ENCODE measurements around the gene MYH15. TPM values are rescaled to one million over a fixed set of nuclear protein-coding genes. Genes with fewer than 3 reads are reported as not detected.

MYH15 gene
- total RNA-seq, 1 donor from 2014 or later = 0.52 TPM

DNA sequence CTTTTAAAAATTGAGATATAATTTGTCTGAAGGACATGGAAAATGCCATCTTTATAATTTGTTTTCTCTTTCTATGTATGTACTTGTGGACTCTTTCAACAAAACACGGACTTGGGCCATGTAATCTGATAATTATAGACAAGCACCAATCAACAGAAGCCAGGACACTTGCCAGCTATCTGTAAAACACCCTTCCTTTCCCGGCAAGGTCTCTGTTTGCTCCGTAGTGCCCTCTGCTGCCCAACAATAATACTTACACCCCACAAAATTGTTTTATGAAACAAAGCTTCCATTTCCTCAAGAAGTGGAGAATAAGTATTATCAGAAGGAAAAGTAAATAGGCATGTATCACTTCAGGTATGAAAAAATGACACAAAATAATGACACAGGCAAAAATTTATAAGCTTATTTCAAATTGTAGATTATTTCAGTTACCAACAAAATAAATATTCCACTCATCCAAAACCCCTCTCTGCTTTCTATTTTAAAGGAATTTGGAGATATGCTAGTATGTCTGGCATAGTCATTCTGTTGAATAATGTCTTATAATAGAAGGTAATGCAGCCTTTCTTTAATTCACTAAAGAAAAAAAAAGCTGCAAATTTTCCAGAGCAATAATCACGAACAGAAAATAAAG lies 32.8 kb downstream of the MYH15 start:
- no peak overlapping the region for H3K4me3 ChIP-seq (ENCODE audit: low read length in 3 of 3)
- no peak overlapping the region for H3K9ac ChIP-seq (ENCODE audit: low read depth in 1 of 3, low read length in 3 of 3)
- no peaks in the 10 kb centered on the region for H3K4me1 ChIP-seq (ENCODE audit: control insufficient read depth in 3 of 3, insufficient read depth in 3 of 3, low read length in 3 of 3)
- no peaks in the 10 kb centered on the region for H3K27me3 ChIP-seq (ENCODE audit: control insufficient read depth in 3 of 3, insufficient read depth in 3 of 3, low read length in 3 of 3)
- H3K9me3 ChIP-seq (ENCODE audit: control insufficient read depth in 3 of 3, low read length in 3 of 3) = no peaks in the 10 kb centered on the region
- no peaks in the 10 kb centered on the region for H3K36me3 ChIP-seq (ENCODE audit: control insufficient read depth in 3 of 3, insufficient read depth in 3 of 3, low read length in 3 of 3)
- no peak overlapping the region for H3K27ac ChIP-seq (ENCODE audit: low read depth, low read length)

DNA sequence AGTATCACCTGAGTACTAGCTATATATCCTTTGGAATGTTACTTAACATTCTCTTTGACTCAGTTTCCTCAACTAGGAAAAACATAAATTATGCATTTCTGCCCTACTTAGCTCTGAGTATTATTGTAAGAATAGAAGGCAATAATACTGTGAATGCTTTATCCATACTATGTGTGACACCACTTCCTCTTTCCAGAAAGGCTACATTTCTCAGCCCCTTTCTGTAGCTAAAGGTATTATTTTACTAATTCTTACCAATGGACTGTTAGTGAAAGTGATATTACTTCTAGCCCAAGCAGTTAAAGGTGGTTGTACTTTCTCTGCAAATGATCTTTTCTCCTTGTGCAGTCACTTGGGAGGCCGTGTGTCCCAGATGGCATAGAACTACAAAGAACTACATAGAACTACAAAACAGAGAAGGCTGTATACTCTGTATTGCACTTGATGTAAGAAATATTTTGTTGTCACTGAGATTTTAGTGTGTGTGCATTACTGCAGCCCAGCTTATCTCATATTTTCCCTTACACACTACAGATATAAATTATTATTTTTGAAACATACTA lies 35.1 kb downstream of the MYH15 start:
- no peak overlapping the region for H3K27ac ChIP-seq (ENCODE audit: low read depth, low read length)
- no peaks in the 10 kb centered on the region for H3K27me3 ChIP-seq (ENCODE audit: control insufficient read depth in 3 of 3, insufficient read depth in 3 of 3, low read length in 3 of 3)
- no peaks in the 10 kb centered on the region for H3K9me3 ChIP-seq (ENCODE audit: control insufficient read depth in 3 of 3, low read length in 3 of 3)
- no peaks in the 10 kb centered on the region for H3K4me1 ChIP-seq (ENCODE audit: control insufficient read depth in 3 of 3, insufficient read depth in 3 of 3, low read length in 3 of 3)
- no peak overlapping the region for H3K4me3 ChIP-seq (ENCODE audit: low read length in 3 of 3)
- no peaks in the 10 kb centered on the region for H3K36me3 ChIP-seq (ENCODE audit: control insufficient read depth in 3 of 3, insufficient read depth in 3 of 3, low read length in 3 of 3)
- no peak overlapping the region for H3K9ac ChIP-seq (ENCODE audit: low read depth in 1 of 3, low read length in 3 of 3)

DNA sequence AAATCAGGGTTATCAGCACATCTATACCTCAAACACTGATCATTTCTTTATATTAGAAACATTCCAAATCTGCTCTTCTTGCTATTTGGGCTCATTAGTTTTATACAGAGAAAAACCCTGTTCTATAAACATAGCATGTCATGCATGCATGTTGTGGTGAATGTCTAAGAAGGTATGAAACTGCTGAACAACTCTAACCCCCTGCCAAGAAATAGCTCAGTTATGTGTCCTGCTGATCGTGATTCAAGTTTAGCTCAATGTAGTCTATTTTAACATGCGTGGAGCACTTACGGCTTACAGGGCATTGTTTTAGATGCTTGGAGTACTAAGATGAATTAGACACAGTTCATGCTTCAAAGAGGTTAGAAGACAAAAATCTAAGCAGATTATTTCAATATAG lies 35.8 kb downstream of the MYH15 start:
- no peaks in the 10 kb centered on the region for H3K4me1 ChIP-seq (ENCODE audit: control insufficient read depth in 3 of 3, insufficient read depth in 3 of 3, low read length in 3 of 3)
- no peaks in the 10 kb centered on the region for H3K36me3 ChIP-seq (ENCODE audit: control insufficient read depth in 3 of 3, insufficient read depth in 3 of 3, low read length in 3 of 3)
- H3K27me3 ChIP-seq (ENCODE audit: control insufficient read depth in 3 of 3, insufficient read depth in 3 of 3, low read length in 3 of 3) = no peaks in the 10 kb centered on the region
- no peak overlapping the region for H3K4me3 ChIP-seq (ENCODE audit: low read length in 3 of 3)
- H3K27ac ChIP-seq (ENCODE audit: low read depth, low read length) = no peak overlapping the region
- no peaks in the 10 kb centered on the region for H3K9me3 ChIP-seq (ENCODE audit: control insufficient read depth in 3 of 3, low read length in 3 of 3)
- no peak overlapping the region for H3K9ac ChIP-seq (ENCODE audit: low read depth in 1 of 3, low read length in 3 of 3)

DNA sequence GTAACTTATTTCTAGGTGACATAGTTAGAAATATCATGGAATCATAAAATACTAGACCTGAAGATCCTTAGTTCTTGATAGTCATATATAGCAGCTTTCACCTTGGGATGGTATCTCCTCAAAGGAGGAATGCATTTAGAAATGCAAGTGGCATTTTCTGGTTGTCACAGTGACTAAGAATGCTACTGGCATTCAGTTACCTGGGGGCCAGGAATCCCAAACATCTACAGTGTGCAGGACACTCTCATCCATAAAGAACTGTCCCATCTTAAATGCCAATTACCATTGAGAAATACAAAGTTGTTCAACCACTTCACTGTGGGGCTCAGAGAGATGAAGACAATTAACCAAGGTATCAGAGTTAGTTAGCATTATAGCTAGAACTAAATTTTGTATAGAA lies 36.7 kb downstream of the MYH15 start:
- H3K9ac ChIP-seq (ENCODE audit: low read depth in 1 of 3, low read length in 3 of 3) = no peak overlapping the region
- no peaks in the 10 kb centered on the region for H3K27me3 ChIP-seq (ENCODE audit: control insufficient read depth in 3 of 3, insufficient read depth in 3 of 3, low read length in 3 of 3)
- H3K4me1 ChIP-seq (ENCODE audit: control insufficient read depth in 3 of 3, insufficient read depth in 3 of 3, low read length in 3 of 3) = no peaks in the 10 kb centered on the region
- no peaks in the 10 kb centered on the region for H3K36me3 ChIP-seq (ENCODE audit: control insufficient read depth in 3 of 3, insufficient read depth in 3 of 3, low read length in 3 of 3)
- no peaks in the 10 kb centered on the region for H3K9me3 ChIP-seq (ENCODE audit: control insufficient read depth in 3 of 3, low read length in 3 of 3)
- H3K4me3 ChIP-seq (ENCODE audit: low read length in 3 of 3) = no peak overlapping the region
- no peak overlapping the region for H3K27ac ChIP-seq (ENCODE audit: low read depth, low read length)

DNA sequence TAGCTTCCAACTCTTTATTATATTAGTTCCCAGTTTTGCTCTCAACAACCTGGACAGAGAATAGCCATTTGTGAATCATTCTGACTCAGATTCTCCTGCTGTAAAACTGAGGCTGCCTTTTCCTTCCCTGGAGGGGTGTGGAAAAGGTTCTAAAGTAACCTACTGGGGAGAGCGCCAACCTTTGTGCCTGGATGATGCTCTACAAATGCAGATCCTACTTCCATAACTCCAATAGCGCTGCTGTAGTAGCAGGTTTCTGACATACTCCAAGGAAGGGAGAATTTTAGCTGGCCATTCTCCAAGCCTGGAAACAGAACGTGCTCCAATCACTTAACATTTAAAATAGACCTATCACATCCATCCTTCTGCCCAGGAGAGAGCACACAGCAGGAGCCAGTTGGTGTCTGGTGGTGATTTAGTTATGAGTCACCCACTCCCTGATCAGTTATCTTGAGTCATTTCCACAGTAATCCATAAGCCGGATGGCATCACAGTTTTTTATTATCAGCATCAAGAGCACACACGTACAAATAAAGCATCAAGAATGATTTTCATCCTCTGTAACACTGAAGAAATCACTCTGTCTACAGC lies 38.3 kb downstream of the MYH15 start:
- no peaks in the 10 kb centered on the region for H3K9me3 ChIP-seq (ENCODE audit: control insufficient read depth in 3 of 3, low read length in 3 of 3)
- H3K4me3 ChIP-seq (ENCODE audit: low read length in 3 of 3) = no peak overlapping the region
- H3K36me3 ChIP-seq (ENCODE audit: control insufficient read depth in 3 of 3, insufficient read depth in 3 of 3, low read length in 3 of 3) = no peaks in the 10 kb centered on the region
- H3K9ac ChIP-seq (ENCODE audit: low read depth in 1 of 3, low read length in 3 of 3) = no peak overlapping the region
- no peaks in the 10 kb centered on the region for H3K27me3 ChIP-seq (ENCODE audit: control insufficient read depth in 3 of 3, insufficient read depth in 3 of 3, low read length in 3 of 3)
- no peaks in the 10 kb centered on the region for H3K4me1 ChIP-seq (ENCODE audit: control insufficient read depth in 3 of 3, insufficient read depth in 3 of 3, low read length in 3 of 3)
- H3K27ac ChIP-seq (ENCODE audit: low read depth, low read length) = no peak overlapping the region

DNA sequence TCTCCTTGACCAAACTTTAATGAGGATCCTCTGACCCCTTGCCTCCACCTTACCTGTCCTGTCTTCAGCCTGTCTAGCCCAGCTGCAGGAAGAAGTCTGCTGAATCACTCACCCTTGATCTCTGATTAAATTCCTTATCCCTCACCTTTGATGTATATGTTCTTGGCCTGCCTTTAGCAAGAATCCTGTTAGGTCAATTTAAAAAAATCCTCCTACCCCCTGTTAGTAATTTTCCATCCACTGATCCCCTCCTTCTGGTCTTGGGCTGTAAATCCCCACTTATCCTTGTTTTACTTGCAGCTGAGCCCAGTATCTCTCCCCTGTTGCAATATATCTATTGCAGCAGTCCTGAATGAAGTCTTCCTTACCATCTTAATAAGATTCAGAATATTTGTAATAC lies 39.0 kb downstream of the MYH15 start:
- no peak overlapping the region for H3K27ac ChIP-seq (ENCODE audit: low read depth, low read length)
- H3K36me3 ChIP-seq (ENCODE audit: control insufficient read depth in 3 of 3, insufficient read depth in 3 of 3, low read length in 3 of 3) = no peaks in the 10 kb centered on the region
- H3K4me1 ChIP-seq (ENCODE audit: control insufficient read depth in 3 of 3, insufficient read depth in 3 of 3, low read length in 3 of 3) = no peaks in the 10 kb centered on the region
- H3K9ac ChIP-seq (ENCODE audit: low read depth in 1 of 3, low read length in 3 of 3) = no peak overlapping the region
- H3K9me3 ChIP-seq (ENCODE audit: control insufficient read depth in 3 of 3, low read length in 3 of 3) = no peaks in the 10 kb centered on the region
- no peaks in the 10 kb centered on the region for H3K27me3 ChIP-seq (ENCODE audit: control insufficient read depth in 3 of 3, insufficient read depth in 3 of 3, low read length in 3 of 3)
- no peak overlapping the region for H3K4me3 ChIP-seq (ENCODE audit: low read length in 3 of 3)

DNA sequence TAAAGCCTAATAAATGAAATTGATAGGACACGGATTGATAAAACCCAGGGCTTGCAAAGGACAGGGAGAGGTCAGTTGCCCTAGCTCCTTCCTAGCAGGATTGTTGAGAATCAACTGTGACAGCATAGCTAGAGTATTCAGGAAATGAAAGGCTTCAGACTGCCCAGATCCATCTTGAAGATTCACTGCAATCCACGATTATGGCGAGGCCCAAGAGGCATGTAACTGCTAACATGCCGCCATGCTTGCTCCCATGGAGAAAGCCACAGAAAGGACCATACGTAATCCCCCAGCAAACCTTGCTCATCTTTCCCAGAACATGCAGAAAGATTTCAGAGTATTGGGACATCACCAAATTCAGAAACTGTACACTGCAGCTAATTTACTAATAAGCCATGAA lies 41.3 kb downstream of the MYH15 start:
- Histone ChIP-seq H3K4me1 (ENCODE audit: control insufficient read depth in 3 of 3, insufficient read depth in 3 of 3, low read length in 3 of 3) (no peaks in the 10 kb centered on the region), H3K9ac (ENCODE audit: low read depth in 1 of 3, low read length in 3 of 3) (no peak overlapping the region), H3K9me3 (ENCODE audit: control insufficient read depth in 3 of 3, low read length in 3 of 3) (no peaks in the 10 kb centered on the region), H3K27me3 (ENCODE audit: control insufficient read depth in 3 of 3, insufficient read depth in 3 of 3, low read length in 3 of 3) (no peaks in the 10 kb centered on the region), H3K4me3 (ENCODE audit: low read length in 3 of 3) (no peak overlapping the region), H3K27ac (ENCODE audit: low read depth, low read length) (no peak overlapping the region), H3K36me3 (ENCODE audit: control insufficient read depth in 3 of 3, insufficient read depth in 3 of 3, low read length in 3 of 3) (no peaks in the 10 kb centered on the region)

DNA sequence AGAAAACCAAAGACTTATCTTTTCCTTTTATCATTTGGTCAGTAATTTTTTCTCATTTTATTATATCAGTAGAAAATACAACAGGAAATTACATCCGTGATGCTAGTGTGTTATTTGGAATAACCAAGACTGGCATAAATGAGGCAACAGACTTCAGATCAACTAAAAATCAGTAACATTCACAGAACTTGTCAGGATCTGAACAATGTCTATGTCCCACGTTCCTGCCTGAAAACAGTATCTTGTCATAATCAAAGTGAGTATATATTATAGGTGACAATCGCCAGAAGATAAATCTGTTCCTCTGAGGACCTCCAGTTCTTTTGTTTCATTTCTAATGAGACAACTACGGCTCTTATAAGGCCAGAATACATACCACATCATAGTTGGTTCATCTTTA lies 41.8 kb downstream of the MYH15 start:
- Histone ChIP-seq H3K27ac (ENCODE audit: low read depth, low read length) (no peak overlapping the region), H3K4me3 (ENCODE audit: low read length in 3 of 3) (no peak overlapping the region), H3K4me1 (ENCODE audit: control insufficient read depth in 3 of 3, insufficient read depth in 3 of 3, low read length in 3 of 3) (no peaks in the 10 kb centered on the region), H3K27me3 (ENCODE audit: control insufficient read depth in 3 of 3, insufficient read depth in 3 of 3, low read length in 3 of 3) (no peaks in the 10 kb centered on the region), H3K36me3 (ENCODE audit: control insufficient read depth in 3 of 3, insufficient read depth in 3 of 3, low read length in 3 of 3) (no peaks in the 10 kb centered on the region), H3K9ac (ENCODE audit: low read depth in 1 of 3, low read length in 3 of 3) (no peak overlapping the region), H3K9me3 (ENCODE audit: control insufficient read depth in 3 of 3, low read length in 3 of 3) (no peaks in the 10 kb centered on the region)

DNA sequence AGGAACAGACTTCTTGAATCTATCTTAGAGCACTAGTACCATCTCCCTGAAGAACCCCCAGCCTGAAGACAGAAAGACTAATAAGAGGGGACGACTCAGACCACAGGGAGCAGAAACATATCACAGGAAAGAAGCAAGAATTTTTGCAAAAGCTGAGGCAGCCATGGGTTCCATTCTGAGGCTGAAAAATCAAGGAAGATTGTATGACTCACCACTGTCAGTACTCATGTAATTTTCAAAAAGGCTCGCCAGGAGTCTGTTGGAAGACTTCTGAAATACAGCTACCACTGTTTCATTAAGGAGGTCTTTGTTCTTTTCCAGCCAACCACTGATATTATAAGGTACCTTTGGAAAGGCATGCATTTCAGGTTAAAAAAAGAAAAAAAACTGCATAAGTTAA lies 47.5 kb downstream of the MYH15 start:
- H3K4me1 ChIP-seq (ENCODE audit: control insufficient read depth in 3 of 3, insufficient read depth in 3 of 3, low read length in 3 of 3) = no peaks in the 10 kb centered on the region
- no peak overlapping the region for H3K27ac ChIP-seq (ENCODE audit: low read depth, low read length)
- H3K4me3 ChIP-seq (ENCODE audit: low read length in 3 of 3) = no peak overlapping the region
- H3K9ac ChIP-seq (ENCODE audit: low read depth in 1 of 3, low read length in 3 of 3) = no peak overlapping the region
- no peaks in the 10 kb centered on the region for H3K27me3 ChIP-seq (ENCODE audit: control insufficient read depth in 3 of 3, insufficient read depth in 3 of 3, low read length in 3 of 3)
- H3K9me3 ChIP-seq (ENCODE audit: control insufficient read depth in 3 of 3, low read length in 3 of 3) = no peaks in the 10 kb centered on the region
- H3K36me3 ChIP-seq (ENCODE audit: control insufficient read depth in 3 of 3, insufficient read depth in 3 of 3, low read length in 3 of 3) = no peaks in the 10 kb centered on the region

DNA sequence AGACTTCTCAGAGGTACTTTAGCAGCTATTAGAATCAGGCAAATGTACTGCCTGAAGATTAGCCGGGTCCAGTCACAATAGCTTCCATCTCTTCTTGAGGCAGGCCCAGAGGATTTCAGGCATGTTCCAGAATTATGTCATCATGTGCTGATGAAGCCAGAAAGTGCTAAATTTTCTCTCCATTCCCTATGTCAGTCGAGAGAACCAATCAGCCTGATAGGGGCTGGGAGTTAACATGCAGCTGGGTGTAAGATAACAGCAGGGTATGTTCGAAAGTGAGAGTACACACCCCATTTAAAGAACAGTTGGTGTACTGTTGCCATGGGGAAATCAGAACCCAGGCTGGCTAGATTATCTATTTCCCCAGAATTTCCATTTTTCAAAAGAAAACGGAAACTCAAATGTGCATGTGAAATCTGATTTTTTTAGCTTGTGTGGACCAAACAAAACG lies 48.7 kb downstream of the MYH15 start:
- H3K9me3 ChIP-seq (ENCODE audit: control insufficient read depth in 3 of 3, low read length in 3 of 3) = no peaks in the 10 kb centered on the region
- H3K4me1 ChIP-seq (ENCODE audit: control insufficient read depth in 3 of 3, insufficient read depth in 3 of 3, low read length in 3 of 3) = no peaks in the 10 kb centered on the region
- H3K4me3 ChIP-seq (ENCODE audit: low read length in 3 of 3) = no peak overlapping the region
- H3K36me3 ChIP-seq (ENCODE audit: control insufficient read depth in 3 of 3, insufficient read depth in 3 of 3, low read length in 3 of 3) = no peaks in the 10 kb centered on the region
- no peak overlapping the region for H3K27ac ChIP-seq (ENCODE audit: low read depth, low read length)
- no peaks in the 10 kb centered on the region for H3K27me3 ChIP-seq (ENCODE audit: control insufficient read depth in 3 of 3, insufficient read depth in 3 of 3, low read length in 3 of 3)
- no peak overlapping the region for H3K9ac ChIP-seq (ENCODE audit: low read depth in 1 of 3, low read length in 3 of 3)

Data from skeletal muscle tissue (tissue), 4 donors.